Upper lobe of left lung (tissue), 6 donors: ENCODE measurements around the gene PAK3. TPM values are rescaled to one million over a fixed set of nuclear protein-coding genes. Genes with fewer than 3 reads are reported as not detected.
A peak's percentile ranks its signal among the peaks of the same experiment; 100 is the strongest.

Source experiments
- ATAC-seq, 2 donors: fragments of 200-7000 bp; cut with Tn5 transposase; one replicate each; pipeline ENCODE4 v1.9.1; 2022; ENCODE audit warnings: mild to moderate bottlenecking in 2 of 2, moderate library complexity in 2 of 2; ENCODE audit not compliant: low FRiP score in 2 of 2
- DNase-seq, 2 donors: peaks; one replicate each; pipeline ENCODE4 v3.0.0-alpha.2; 2019 to 2020
- H3K27ac ChIP-seq, 4 donors: fragments of 200-600 bp; sonication (generic); one replicate each; pipeline ENCODE4 v1.5.1; 2016 to 2019
- H3K27me3 ChIP-seq, 4 donors: fragments of 200-600 bp; sonication (generic); one replicate each; pipeline ENCODE4 v1.5.1; 2017 to 2019
- H3K36me3 ChIP-seq, 4 donors: fragments of 200-600 bp; sonication (generic); one replicate each; pipeline ENCODE4 v1.5.1; 2016 to 2019
- H3K4me1 ChIP-seq, 4 donors: fragments of 200-600 bp; sonication (generic); one replicate each; pipeline ENCODE4 v1.5.1; 2018 to 2019
- H3K4me3 ChIP-seq, 4 donors: fragments of 200-600 bp; sonication (generic); one replicate each; pipeline ENCODE4 v1.5.1; 2017 to 2019; ENCODE audit warnings: mild to moderate bottlenecking in 2 of 4, moderate library complexity in 1 of 4
- H3K9me3 ChIP-seq, 4 donors: fragments of 200-600 bp; sonication (generic); one replicate each; pipeline ENCODE4 v1.5.1; 2018 to 2019
- CTCF ChIP-seq, 6 experiments: fragments of 450-650 bp in 4 of 6; fragments of 200-600 bp in 2 of 6; sonication (generic) in 2 of 6; IDR thresholded peaks; one replicate each; pipeline ENCODE4 v1.5.1; 2016 to 2019; ENCODE audit warnings: antibody characterized with exemption in 6 of 6
- EP300 ChIP-seq, 4 donors: sonication (generic); formaldehyde crosslinking; IDR thresholded peaks; one replicate each; pipeline ENCODE4 v1.5.1; 2017; ENCODE audit warnings: antibody characterized with exemption in 4 of 4, control low read depth in 2 of 4
- POLR2A ChIP-seq, 4 donors: fragments of 450-650 bp; IDR thresholded peaks; one replicate each; pipeline ENCODE4 v1.5.1; 2016 to 2017; ENCODE audit warnings: antibody characterized with exemption in 4 of 4, mild to moderate bottlenecking in 2 of 4
- POLR2AphosphoS5 ChIP-seq, 2 donors: sonication (generic); formaldehyde crosslinking; IDR thresholded peaks; one replicate each; pipeline ENCODE4 v1.5.1; 2017; ENCODE audit warnings: antibody characterized with exemption in 2 of 2
- WGBS, 2 donors: methylation state at CpG; one replicate each; pipeline ENCODE4 v1.1.5; 2017 to 2018; 5-methylcytosine and 5-hydroxymethylcytosine counted together
- total RNA-seq, 6 donors: library from RNA; depleted of rRNA in 4 of 6; stranded (reverse); fragments of >200 nt in 4 of 6; gene quantifications; one replicate each; pipeline versions ENCODE4 v1.1.0 to v1.2.1, GENCODE V29; 2016 to 2021
- donor health status: DM: no; HTN: no; CAD: no; lungs with moderate emphysema.
- donor health status: DM: no; HTN: yes; CAD: no; lungs with severe emphysema.

Gene PAK3
- total RNA-seq, 6 donors from 2014 or later = 1.1 to 1.6 (median 1.3) TPM; not detected in 1

GRCh38 chrX:111262086-111262485, 166.1 kb downstream of the PAK3 start:
- Histone ChIP-seq H3K4me1 (no peaks in the 10 kb centered on the region), H3K27me3 (no peaks in the 10 kb centered on the region), H3K36me3 (no peaks in the 10 kb centered on the region), H3K9me3 (no peaks in the 10 kb centered on the region), H3K27ac (no peak overlapping the region), H3K4me3 (no peak overlapping the region)
- no peak for TF ChIP-seq POLR2AphosphoS5 (IDR thresholded peaks at IDR 0.05)
- TF ChIP-seq CTCF (IDR thresholded peaks at IDR 0.05) = no peak
- no peak for TF ChIP-seq POLR2A (IDR thresholded peaks at IDR 0.05)
- TF ChIP-seq EP300 (IDR thresholded peaks at IDR 0.05) = no peak
- 39 to 44% methylated on average over 3 of the region's 3 CpGs for WGBS, 2 donors
- ATAC-seq (no peak), DNase-seq (no peak)

- TF ChIP-seq CTCF (IDR thresholded peaks at IDR 0.05) = no peak
- no peak for TF ChIP-seq POLR2A (IDR thresholded peaks at IDR 0.05)
- no peak for TF ChIP-seq EP300 (IDR thresholded peaks at IDR 0.05)
- no peak for TF ChIP-seq POLR2AphosphoS5 (IDR thresholded peaks at IDR 0.05)
- 54 to 81% methylated on average over 2 of the region's 2 CpGs for WGBS, 2 donors
- ATAC-seq (no peak), DNase-seq (no peak)
- Histone ChIP-seq H3K9me3 (no peaks in the 10 kb centered on the region), H3K27ac (no peak overlapping the region), H3K4me1 (no peaks in the 10 kb centered on the region), H3K36me3 (no peaks in the 10 kb centered on the region), H3K4me3 (no peak overlapping the region), H3K27me3 (no peaks in the 10 kb centered on the region)
Observed at GRCh38 chrX:111264385-111264784, 168.4 kb downstream of the PAK3 start.

GRCh38 chrX:111265486-111265885, 169.5 kb downstream of the PAK3 start:
- Histone ChIP-seq H3K4me3 (no peak overlapping the region), H3K9me3 (no peaks in the 10 kb centered on the region), H3K27ac (no peak overlapping the region), H3K36me3 (no peaks in the 10 kb centered on the region), H3K4me1 (no peaks in the 10 kb centered on the region), H3K27me3 (no peaks in the 10 kb centered on the region)
- no peak for TF ChIP-seq POLR2AphosphoS5 (IDR thresholded peaks at IDR 0.05)
- no peak for TF ChIP-seq CTCF (IDR thresholded peaks at IDR 0.05)
- TF ChIP-seq POLR2A (IDR thresholded peaks at IDR 0.05) = no peak
- no peak for TF ChIP-seq EP300 (IDR thresholded peaks at IDR 0.05)
- DNase-seq (no peak), ATAC-seq (no peak)
- 65 to 73% methylated on average over 2 of the region's 2 CpGs for WGBS, 2 donors

- H3K36me3 ChIP-seq = no peaks in the 10 kb centered on the region
- no peaks in the 10 kb centered on the region for H3K4me1 ChIP-seq
- WGBS, 2 donors = 36 to 56% methylated on average over 2 of the region's 2 CpGs
- H3K27ac ChIP-seq = no peak overlapping the region
- no peaks in the 10 kb centered on the region for H3K9me3 ChIP-seq
- H3K4me3 ChIP-seq = no peak overlapping the region
- DNase-seq (no peak), ATAC-seq (no peak)
- H3K27me3 ChIP-seq = no peaks in the 10 kb centered on the region
- TF ChIP-seq POLR2AphosphoS5 (IDR thresholded peaks at IDR 0.05) = no peak
- TF ChIP-seq EP300 (IDR thresholded peaks at IDR 0.05) = no peak
- no peak for TF ChIP-seq CTCF (IDR thresholded peaks at IDR 0.05)
- TF ChIP-seq POLR2A (IDR thresholded peaks at IDR 0.05) = no peak
Observed at GRCh38 chrX:111268506-111268905, 172.5 kb downstream of the PAK3 start.

- Histone ChIP-seq H3K27ac (no peak within 1 kb of the TSS), H3K4me3 (no peak within 1 kb of the TSS), H3K27me3 (no peaks in the 10 kb centered on the region), H3K36me3 (no peaks in the 10 kb centered on the region), H3K4me1 (no peaks in the 10 kb centered on the region), H3K9me3 (no peaks in the 10 kb centered on the region)
- ATAC-seq (no peak), DNase-seq (peak in 1 of 2 donors; percentile 20)
- TF ChIP-seq POLR2A (IDR thresholded peaks at IDR 0.05) (no peak), CTCF (IDR thresholded peaks at IDR 0.05) (no peak), POLR2AphosphoS5 (IDR thresholded peaks at IDR 0.05) (no peak), EP300 (IDR thresholded peaks at IDR 0.05) (no peak)
- 42 to 80% methylated on average over 3 to 8 of the region's 8 CpGs for WGBS, 2 donors
Observed at GRCh38 chrX:111270339-111270738, 174.3 kb downstream of the PAK3 start, which contains the start of gene CAPN6. Gene CAPN6 (minus strand): TSS chrX:111270483. CDS start chrX:111263936, 6,547 bp downstream.
